Mesodermal cell (in vitro differentiated cells): ENCODE data around the gene ZNF331.

Experiments used
- H3K27ac ChIP-seq: 2 replicates; pipeline ENCODE4 v1.7.0; 2013; ENCODE audit warnings: mild to moderate bottlenecking, low read depth, low read length, moderate library complexity; ENCODE audit not compliant: severe bottlenecking
- H3K36me3 ChIP-seq: 2 replicates; pipeline ENCODE4 v1.7.1; 2013; ENCODE audit warnings: mild to moderate bottlenecking, low read length, moderate library complexity; ENCODE audit not compliant: control insufficient read depth, insufficient read depth
- H3K4me1 ChIP-seq: one replicate; pipeline ENCODE4 v1.7.1; 2013; ENCODE audit warnings: mild to moderate bottlenecking, low read length; ENCODE audit not compliant: insufficient read depth, control insufficient read depth, poor library complexity, severe bottlenecking
- H3K4me3 ChIP-seq: 2 replicates; pipeline ENCODE4 v1.7.0; 2013; ENCODE audit warnings: low read length, control low read depth, mild to moderate bottlenecking; ENCODE audit not compliant: insufficient read depth, poor library complexity, severe bottlenecking; ENCODE audit errors: extremely low read depth
- H3K9me3 ChIP-seq: 2 replicates; pipeline ENCODE4 v1.7.1; 2013; ENCODE audit warnings: mild to moderate bottlenecking, low read length, moderate library complexity; ENCODE audit not compliant: control insufficient read depth
- WGBS, 2 experiments: methylation state at CpG; one replicate each; pipeline ENCODE4 v1.1.5; 2013; ENCODE audit warnings: missing lambda C conversion rate in 2 of 2; ENCODE audit not compliant: insufficient coverage in 2 of 2; 5-methylcytosine and 5-hydroxymethylcytosine counted together

ZNF331 gene

DNA sequence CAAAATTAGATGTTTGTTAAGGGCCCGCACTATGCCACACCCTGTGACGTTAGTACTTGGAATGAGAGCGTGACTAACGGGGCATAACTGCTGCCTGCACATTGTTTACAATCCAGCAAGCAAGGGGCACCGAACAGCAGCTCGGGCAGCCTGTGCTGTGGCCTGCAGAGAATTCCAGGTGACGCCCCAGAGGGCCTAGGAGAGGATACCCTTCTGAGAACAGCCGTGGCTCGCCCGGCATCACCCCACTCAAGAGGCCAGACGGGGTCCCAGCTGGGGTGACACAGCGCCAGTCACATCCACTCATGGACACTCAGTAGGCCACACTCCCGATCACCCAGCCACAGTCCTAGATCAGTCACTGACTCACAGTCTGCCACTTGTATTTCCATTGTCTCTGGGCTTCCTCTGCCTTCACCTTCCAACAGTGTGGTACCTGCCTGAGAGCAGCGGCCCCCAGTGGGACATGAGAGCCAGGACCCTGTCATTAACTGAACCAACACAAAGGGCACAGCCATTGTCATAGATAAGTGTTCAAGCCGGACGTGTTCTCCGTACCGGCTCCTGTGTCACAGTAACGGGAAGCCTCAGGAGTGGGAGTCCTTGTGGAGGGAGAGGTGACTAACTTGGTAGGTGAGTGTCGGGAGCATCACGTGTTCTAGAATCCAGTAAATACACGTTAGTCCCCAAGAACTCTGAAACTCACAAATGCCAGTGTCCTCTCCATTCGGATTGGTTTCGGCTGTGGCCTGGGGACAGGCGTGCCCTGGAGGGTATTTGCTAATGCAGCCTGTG, 7.5 kb downstream of the ZNF331 start:
- Histone ChIP-seq H3K9me3 (no peaks in the 10 kb centered on the region), H3K4me3 (no peak overlapping the region), H3K27ac (peak overlapping the region; percentile 43), H3K4me1 (no peaks in the 10 kb centered on the region), H3K36me3 (peaks cover 20% of the 10 kb centered on the region)
- WGBS, 2 experiments = 91 to 92% methylated on average over 21 to 24 of the region's 25 CpGs

DNA sequence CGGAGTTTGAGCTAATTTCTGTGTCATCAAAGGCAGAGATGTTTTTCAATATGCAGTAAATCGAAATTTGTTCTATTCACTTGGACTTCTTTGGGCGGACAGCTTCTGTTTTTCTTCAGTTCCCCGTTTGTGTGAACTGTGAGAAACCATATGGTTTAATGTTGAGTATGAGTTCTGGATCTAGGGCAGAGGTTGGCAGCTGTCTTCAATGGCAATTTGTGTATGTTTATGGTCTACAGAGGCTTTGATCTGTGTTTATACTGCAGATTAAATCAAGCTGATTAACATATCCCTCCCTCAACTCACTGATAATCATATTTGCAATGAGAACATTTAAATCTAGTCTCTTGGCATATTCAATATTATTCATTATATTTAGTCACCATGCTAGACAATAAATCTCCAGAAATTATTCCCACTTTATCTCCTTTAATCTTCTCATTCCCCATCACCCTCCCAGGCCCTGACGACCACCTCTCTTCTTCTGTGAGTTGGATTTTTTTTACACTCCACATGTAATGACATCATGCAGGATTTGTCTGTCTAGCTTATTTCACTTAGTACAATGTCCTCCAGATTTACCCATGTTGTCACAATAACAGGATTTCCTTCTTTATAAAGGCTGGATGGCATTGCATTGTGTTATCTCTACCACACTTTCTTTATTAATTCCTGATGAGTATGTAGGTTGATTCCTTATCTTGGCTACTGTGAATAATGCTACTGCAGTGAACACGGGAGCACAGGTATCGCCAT, 9.0 kb downstream of the ZNF331 start:
- 85 to 88% methylated on average over 5 to 7 of the region's 7 CpGs for WGBS, 2 experiments
- Histone ChIP-seq H3K4me1 (no peaks in the 10 kb centered on the region), H3K27ac (no peak overlapping the region)

DNA sequence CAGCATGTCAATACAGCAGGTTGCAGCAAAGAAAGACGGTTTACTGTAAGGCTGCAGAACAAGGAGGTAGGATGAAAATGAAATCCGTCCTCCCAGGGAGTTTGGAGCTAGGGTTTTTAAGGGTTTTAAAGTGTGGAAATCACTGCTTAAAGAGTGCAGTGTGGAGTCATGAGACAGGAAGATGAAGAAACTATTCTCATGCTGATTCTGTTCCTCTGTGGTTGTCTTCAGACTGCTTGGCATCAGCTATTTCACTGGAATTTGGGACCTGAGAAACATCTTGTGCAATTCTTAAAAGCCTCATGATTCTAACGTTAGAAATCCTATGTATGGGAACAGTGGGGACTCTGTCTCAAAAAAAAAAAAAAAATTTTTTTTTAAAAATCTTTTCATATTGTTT, 11.4 kb downstream of the ZNF331 start:
- 79 to 84% methylated on average over 2 of the region's 3 CpGs for WGBS, 2 experiments

More for the DNA sequence above, 9.0 kb downstream of the ZNF331 start:
- no peak overlapping the region for H3K4me3 ChIP-seq
- H3K9me3 ChIP-seq = no peaks in the 10 kb centered on the region
- peaks cover 15% of the 10 kb centered on the region for H3K36me3 ChIP-seq

DNA sequence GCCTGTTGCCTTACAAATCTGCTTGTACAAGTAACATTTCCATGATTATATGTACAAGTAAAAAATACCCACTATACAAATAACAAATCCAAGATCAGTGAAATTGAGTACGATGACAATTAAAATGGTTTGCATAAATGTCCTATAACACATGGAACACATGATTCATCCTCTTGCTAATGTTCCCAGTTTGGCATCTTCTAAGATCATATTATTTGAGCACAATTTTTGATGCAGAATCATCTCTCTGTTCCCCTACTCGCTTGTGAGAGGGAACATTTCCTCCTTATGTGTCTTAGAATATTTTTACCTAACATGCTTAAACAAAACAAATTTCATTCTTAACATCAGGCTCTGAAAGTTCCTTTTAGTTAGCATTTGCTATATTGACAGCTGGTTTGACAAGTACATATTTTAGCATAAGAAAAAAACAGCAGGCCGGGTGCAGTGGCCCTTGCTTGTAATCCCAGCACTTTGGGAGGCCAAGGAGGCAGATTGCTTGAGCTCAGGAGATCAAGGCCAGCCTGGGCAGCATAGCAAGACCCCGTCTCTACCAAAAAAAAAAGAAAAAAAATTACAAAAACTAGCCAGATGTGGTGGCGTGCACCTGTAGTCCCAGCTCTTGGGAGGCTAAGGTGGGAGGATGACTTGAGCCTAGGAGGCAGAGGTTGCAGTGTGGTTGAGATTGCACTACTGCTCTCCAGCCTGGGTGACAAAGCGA, 14.2 kb downstream of the ZNF331 start:
- no peaks in the 10 kb centered on the region for H3K9me3 ChIP-seq
- H3K27ac ChIP-seq = no peak overlapping the region
- H3K36me3 ChIP-seq = peaks cover 5% of the 10 kb centered on the region
- no peaks in the 10 kb centered on the region for H3K4me1 ChIP-seq
- WGBS, 2 experiments = 81 to 92% methylated on average over 2 to 3 of the region's 6 CpGs
- no peak overlapping the region for H3K4me3 ChIP-seq

More for the DNA sequence above, 11.4 kb downstream of the ZNF331 start:
- Histone ChIP-seq H3K36me3 (peaks cover 9% of the 10 kb centered on the region), H3K9me3 (no peaks in the 10 kb centered on the region), H3K4me1 (no peaks in the 10 kb centered on the region), H3K27ac (no peak overlapping the region), H3K4me3 (no peak overlapping the region)

DNA sequence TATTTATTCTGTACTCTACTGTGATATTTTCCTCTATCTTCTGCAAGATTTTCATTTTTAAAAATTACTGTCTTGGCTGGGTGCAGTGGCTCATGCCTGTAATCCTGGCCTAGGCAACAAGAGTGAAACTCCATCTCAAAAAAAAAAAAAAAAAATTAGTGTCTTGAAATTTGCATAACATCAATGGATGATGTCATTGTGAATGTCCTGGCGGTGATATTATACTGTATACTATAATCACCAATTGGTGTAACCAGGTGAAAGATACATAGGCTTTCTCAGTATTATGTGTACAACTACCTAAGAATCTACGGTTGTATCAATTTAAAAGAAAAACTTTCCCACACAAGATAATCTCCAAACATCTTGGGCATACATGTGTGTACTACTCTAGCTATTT, 15.2 kb downstream of the ZNF331 start:
- no CpG with 5 or more reads among the region's 2 CpGs for WGBS, 2 experiments
- Histone ChIP-seq H3K9me3 (no peaks in the 10 kb centered on the region), H3K4me3 (no peak overlapping the region), H3K4me1 (no peaks in the 10 kb centered on the region), H3K36me3 (peaks cover 7% of the 10 kb centered on the region), H3K27ac (no peak overlapping the region)

DNA sequence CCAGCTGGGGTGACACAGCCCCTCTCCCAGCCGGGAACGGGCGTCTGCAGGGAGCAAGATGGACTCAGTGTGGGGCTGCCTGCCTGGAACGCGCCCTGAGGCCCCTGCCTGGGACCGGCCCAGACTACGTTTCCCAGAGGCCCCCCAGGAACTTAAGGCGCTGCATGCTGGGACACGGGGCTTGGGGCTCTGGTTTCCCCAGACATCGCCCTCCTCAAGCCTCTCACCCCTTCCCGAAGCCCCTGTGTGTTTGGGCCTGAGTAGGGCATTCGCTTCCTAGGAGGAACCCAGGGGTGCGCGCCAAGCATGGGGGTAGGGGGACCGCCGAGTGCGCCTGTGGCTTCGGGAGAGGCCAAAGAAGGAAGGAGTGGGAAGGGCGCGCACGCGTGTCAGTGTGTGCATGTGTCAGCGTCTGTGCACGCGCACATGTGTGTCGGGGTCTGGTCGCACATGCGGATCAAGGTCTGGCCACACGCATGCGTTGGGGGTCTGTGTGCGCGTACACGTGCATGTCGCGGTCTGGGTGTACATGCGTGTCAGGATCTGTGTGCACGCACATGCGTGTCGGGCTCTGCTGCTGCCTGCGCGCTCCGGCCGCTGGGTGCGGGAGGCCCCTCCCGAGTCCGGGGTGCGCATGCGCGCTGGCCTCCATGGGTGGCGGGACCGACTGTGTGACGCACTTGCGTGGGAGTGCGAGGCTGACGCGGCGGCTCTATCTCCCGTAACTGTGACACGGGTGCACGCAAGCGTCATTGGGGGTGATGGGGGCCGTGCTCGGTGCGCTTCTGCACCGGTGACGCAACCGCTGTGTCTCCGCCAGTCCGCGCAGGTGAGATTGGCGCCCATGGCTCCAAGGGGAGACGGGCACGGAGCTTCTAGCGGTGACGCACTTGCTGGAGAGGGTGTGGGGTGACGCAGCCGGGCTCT, 16.2 kb downstream of the ZNF331 start:
- H3K9me3 ChIP-seq = no peaks in the 10 kb centered on the region
- H3K4me3 ChIP-seq = peak overlapping the region; percentile 48
- peaks cover 17% of the 10 kb centered on the region for H3K36me3 ChIP-seq
- H3K27ac ChIP-seq = no peak overlapping the region
- no peaks in the 10 kb centered on the region for H3K4me1 ChIP-seq
- 56 to 63% methylated on average over 68 to 74 of the region's 77 CpGs for WGBS, 2 experiments

DNA sequence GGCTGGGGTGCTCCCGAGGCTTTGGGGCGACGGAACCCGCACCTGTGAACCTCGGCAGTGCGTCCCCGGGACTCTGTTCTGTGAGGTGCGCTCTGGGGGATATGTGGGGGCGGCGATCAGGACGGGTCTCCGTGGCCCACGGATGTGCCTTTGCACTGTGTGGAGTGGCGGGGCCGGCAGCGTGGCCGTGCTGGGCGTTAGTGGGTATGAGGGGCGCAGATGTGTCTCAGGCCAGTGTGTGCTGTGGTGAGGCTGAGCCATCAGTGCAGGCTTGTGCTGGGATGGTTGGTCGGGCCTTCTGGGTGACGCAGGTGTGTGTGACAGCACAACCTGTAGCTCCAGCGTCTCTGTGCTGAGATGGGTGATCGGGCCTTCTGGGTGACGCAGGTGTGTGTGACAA, 16.9 kb downstream of the ZNF331 start:
- H3K4me3 ChIP-seq = peak overlapping the region; percentile 48
- peaks cover 24% of the 10 kb centered on the region for H3K36me3 ChIP-seq
- no peak overlapping the region for H3K27ac ChIP-seq
- 74 to 77% methylated on average over 10 to 14 of the region's 24 CpGs for WGBS, 2 experiments
- no peaks in the 10 kb centered on the region for H3K9me3 ChIP-seq
- H3K4me1 ChIP-seq = no peaks in the 10 kb centered on the region

DNA sequence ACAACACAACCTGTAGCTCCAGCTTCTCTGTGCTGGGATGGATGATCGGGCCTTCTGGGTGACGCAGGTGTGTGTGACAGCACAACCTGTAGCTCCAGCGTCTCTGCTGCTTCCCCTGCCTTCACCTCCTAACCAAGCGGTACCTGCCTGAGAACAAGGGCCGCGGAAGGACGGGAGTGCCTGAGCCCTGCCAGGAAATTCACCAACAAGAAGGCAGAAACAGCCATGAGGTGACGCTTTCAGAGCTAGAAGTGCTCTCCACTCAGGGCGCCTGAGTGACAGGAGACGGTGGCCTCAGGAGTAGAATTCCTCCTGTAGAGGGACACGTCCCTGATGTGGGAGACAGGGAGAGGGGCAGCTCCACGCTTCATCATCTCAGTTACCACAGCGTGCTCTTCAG, 17.4 kb downstream of the ZNF331 start:
- Histone ChIP-seq H3K36me3 (peaks cover 26% of the 10 kb centered on the region), H3K27ac (no peak overlapping the region), H3K4me3 (no peak overlapping the region), H3K4me1 (no peaks in the 10 kb centered on the region), H3K9me3 (no peaks in the 10 kb centered on the region)
- 94 to 99% methylated on average over 8 to 10 of the region's 13 CpGs for WGBS, 2 experiments

DNA sequence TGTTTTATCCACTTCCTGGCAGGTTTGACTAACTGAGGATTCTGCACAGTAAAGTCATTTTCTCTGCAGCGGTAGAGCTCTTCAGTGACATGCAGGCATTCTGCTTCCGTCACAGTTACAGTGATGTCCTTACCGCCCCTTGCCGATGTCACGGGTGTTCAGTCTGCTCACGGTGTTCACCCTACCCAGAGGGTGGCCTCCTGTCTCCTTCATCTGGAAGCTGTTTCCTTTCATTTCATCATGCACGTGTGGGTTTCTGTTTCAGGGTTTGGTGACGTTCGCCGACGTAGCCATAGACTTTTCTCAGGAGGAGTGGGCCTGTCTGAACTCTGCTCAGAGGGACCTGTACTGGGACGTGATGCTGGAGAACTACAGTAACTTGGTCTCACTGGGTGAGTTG, 33.4 kb downstream of the ZNF331 start:
- no peak overlapping the region for H3K27ac ChIP-seq
- H3K4me3 ChIP-seq = no peak overlapping the region
- no peaks in the 10 kb centered on the region for H3K4me1 ChIP-seq
- H3K9me3 ChIP-seq = peaks cover 21% of the 10 kb centered on the region
- 88 to 95% methylated on average over 11 to 12 of the region's 12 CpGs for WGBS, 2 experiments
- peaks cover 63% of the 10 kb centered on the region for H3K36me3 ChIP-seq
